Endometrium (tissue), 2 donors: Measurements from ENCODE around the gene ITFG1.

ENCODE experiments used
- FAIRE-seq: peaks from 2 replicates; lab custom pipeline; 2012; peaks lifted over from hg19 to GRCh38; lab: Jason Lieb, UNC
- donor health status: control.
- donor health status: control.

The ITFG1 gene

DNA sequence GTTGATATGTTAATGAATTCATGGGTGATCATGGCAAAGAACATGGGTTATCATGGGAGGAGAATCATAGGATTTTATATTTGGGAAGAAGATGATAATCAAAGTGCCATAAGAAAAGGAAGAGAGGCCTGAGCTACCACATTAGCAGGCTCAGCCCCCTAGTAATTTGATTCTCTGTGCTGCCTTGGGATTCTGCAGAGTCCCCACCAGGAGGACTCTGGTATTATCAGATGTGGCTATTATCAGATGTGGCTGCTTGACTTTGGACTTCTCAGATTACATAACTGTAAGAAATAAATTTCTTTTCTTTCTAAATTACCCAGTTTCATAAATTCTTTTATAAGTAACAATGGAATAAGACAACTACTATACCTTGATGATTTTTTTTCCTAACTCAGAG, 137.6 kb downstream of the ITFG1 start:
- FAIRE-seq = no peak

DNA sequence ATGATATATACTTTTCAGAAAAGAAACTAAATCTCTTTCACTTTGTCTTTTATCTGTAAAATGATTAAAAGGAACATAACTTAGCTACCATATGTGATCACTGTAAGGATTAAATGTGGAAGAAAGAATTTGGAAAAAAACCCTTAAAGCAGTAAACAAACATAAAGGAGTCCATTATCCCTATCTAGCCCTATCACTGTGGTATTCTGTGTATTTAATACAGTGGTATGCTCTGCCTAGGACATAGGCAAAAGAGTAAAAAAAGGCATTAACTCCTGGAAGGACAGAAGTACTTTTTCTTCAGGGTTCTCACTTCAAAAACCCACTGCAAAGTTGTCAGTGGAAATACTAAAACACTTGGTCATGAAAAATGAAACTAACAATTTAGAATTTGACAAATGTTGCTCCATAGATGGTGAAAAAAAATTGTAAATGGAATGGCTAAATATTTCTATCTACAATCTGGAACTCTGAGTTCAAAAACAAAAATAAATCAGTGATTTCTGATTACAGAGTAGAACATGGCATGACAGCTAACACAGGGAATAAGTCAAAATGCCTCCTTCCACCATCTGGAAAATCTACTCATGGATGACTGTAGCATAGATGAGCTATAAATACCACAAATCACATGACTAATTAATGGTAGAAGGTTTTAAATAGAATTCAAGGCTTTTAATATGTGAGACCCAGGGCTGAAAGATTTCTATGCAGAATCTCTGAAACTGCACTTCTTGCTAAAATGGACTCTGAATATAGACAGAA, 140.1 kb downstream of the ITFG1 start:
- no peak for FAIRE-seq

- no peak for FAIRE-seq
Observed at GRCh38 chr16:47317465-47318240, 143.2 kb downstream of the ITFG1 start.

DNA sequence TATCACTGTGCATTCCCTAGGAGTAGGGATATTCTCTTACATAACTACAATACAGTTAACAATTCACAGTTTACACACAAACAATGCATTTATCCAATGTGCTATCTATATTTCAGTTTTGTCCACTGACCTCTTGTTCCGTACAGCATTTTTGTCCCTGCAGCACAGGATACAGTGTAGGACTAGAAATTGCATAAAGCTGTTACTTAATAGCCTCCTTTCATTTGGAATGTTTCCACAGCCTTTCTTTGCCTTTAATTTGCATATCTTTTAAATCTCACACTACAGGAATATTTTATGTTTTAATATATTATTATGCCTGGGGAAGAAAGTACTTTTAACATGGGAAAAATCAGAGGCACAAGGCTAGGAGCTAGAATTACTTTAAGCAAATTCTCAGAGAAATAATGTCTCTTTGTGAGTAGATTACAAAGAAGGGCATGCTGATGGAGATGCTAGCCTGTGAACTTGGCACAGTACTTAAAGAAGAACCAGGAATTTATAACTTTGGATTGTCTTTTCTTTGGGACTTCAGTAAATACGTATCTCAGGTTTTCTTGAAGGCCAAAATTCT, 144.3 kb downstream of the ITFG1 start:
- no peak for FAIRE-seq

- FAIRE-seq = no peak
Observed at GRCh38 chr16:47311738-47312505, 148.9 kb downstream of the ITFG1 start.

GRCh38 chr16:47310792-47311211, 150.1 kb downstream of the ITFG1 start:
- peak; percentile 39 for FAIRE-seq

- FAIRE-seq = peak; percentile 89
Observed at GRCh38 chr16:47309581-47310312, 151.1 kb downstream of the ITFG1 start.

- no peak for FAIRE-seq
Observed at GRCh38 chr16:47308601-47309000, 152.3 kb downstream of the ITFG1 start.

GRCh38 chr16:47304563-47304962, 156.3 kb downstream of the ITFG1 start:
- FAIRE-seq = no peak

GRCh38 chr16:47299587-47299986, 161.3 kb downstream of the ITFG1 start:
- no peak for FAIRE-seq

DNA sequence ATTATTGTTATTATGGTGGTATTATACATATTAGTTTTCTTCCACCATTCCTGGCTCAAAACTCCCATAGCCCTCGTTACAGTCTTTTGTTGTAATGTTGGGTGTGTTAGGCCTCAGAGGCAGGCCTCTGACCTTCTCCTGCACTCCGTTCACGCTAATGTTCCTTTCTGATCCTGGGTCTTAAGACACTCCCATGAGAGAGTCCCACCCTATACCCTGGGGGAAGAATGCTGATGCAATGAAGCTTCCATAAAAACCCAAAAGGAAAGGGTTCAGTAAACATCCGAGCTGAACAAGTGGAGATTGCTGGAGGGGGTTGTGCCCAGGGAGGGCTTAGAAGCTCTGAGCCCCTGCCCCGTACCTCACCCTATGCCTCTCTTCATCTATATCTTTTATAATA, 175.9 kb downstream of the ITFG1 start:
- no peak for FAIRE-seq

- no peak for FAIRE-seq
Observed at GRCh38 chr16:47278306-47278970, 182.4 kb downstream of the ITFG1 start.

- no peak for FAIRE-seq
Observed at GRCh38 chr16:47276522-47276921, 184.3 kb downstream of the ITFG1 start.

DNA sequence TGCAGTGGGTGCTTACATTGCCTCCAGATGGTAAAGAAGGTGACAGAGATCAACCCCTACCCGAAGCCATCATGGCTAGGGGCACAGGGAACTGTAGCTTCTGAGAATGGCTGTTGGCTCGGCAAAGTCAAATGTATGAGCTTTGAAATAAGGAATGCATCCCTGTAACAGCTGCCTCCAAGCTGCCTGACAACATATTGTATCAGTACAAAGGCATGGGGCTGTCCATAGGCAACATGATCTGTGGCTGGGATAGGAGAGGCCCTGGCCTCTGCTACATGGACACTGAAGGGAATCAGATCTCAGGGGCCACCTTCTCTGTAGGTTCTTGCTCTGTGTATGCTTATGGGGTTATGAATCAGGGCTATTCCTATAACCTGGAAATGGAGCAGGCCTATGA, 197.9 kb downstream of the ITFG1 start:
- FAIRE-seq = no peak

GRCh38 chr16:47260503-47260902, 200.4 kb downstream of the ITFG1 start:
- FAIRE-seq = no peak

DNA sequence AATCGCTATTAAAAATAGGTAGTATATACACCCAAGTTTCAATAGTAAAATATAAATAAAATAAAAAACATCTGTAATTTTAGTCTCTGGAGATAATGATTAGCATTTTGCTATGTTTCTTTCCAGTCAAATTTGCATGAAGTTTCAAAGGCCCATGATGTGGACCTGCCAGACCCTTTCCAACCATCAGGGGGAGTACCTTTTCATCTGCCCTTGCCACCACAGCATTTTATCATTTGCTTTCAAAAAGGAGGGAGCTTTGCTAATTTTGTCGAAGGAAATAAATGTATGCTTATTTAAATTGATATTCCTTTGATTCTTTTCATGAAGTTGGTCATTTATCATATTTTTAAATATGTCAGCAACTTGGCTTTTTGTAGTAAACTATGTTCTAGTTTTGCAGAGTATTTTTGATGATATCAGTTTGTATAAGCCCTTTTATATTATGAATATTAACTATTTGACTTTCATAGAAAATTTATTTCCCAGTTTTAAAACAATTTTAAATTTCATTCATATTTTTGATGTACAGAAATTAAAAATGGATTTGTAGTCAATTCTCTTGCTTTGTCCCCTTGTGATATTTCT, 201.9 kb downstream of the ITFG1 start:
- peak; percentile 12 for FAIRE-seq

DNA sequence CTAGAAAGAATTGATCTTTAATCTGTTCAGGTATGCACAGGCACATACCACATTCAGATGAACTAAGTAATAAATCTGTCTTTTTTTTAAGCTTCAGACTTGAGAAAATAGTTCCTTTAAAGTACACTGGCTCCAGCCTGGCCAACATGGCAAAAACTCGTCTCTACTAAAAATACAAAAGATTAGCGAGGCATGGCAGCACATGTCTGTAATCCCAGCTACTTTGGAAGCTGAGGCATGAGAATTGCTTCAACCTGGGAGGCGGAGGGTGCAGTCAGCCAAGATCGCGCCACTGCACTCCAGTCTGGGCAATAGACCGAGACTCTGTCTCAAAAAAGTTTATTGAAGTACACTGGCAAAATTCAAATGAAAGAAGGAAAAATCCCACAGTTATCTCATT, 206.1 kb downstream of the ITFG1 start:
- FAIRE-seq = no peak

- no peak for FAIRE-seq
Observed at GRCh38 chr16:47250983-47251382, 209.9 kb downstream of the ITFG1 start.

DNA sequence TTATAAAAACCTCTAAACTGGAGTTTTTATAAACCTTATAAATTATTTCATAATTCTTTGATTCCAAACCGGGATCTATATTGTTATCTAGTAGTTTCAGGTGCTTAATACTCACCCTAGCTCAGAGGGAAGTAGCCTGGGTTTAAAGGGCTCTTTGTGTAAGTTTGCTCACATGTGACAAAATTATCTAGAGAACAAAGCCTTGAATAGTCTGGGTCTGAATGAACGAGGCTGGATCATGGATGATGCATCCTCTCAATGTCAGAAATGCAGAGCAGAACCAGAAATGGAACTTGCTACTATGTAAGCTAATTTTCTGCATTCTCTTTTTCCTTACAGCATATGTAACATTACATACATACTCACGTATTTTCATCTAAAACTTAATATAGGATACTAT, 213.2 kb downstream of the ITFG1 start:
- FAIRE-seq = no peak

DNA sequence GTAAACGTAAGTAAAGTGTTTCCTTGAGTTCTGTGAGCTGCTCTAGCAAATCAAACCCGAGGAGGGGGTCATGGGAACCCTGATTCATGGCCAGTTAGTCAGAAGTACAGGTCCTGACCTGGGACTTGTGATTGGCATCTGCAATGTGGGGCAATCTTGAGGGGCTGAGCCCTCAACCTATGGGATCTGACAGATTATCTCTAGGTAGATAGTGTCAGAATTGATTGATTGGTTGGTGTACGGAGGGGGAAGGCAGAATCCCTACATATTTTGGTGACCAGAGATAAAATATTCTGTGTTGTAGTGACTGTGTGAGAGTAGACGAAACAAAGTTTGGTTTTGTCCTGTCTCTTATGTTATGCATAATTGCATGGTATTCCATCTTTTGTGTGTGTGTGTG, 216.7 kb downstream of the ITFG1 start:
- no peak for FAIRE-seq

DNA sequence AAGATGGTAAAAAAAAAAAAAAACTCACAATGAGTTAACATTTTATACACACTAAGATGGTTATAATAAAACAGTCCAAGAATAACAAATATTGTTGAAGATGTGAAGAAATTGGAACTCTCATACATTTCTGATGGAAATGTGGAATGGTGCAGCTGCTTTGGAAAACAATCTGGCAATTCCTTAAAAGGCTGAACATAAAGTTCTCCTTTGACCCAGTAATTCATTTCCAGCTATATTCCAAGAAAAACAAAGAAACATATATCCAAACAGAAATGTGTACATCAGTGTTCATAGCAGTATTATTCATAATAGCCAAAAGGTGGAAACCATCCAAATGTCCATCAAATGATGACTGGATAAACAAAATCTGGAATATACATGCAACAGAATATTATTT, 219.8 kb downstream of the ITFG1 start:
- no peak for FAIRE-seq
